OCI-LY1 (cell line): ENCODE data around the gene VTCN1.

Source experiments
- EZH2 ChIP-seq: fragments of 200-600 bp; sonication (generic), shearing (Covaris generic); IDR thresholded peaks from 2 replicates; pipeline ENCODE4 v1.8.0; 2017; ENCODE audit warnings: borderline replicate concordance, mixed run types, mild to moderate bottlenecking, antibody characterized with exemption, low read length, moderate library complexity, mixed read lengths
- TF ChIP-seq, protein P1 (sequence below): fragments of 200-600 bp; sonication (generic), shearing (Covaris generic); IDR thresholded peaks from 2 replicates; pipeline ENCODE4 v1.5.1; 2017; ENCODE audit warnings: mild to moderate bottlenecking, antibody characterized with exemption, low read length, moderate library complexity, mixed read lengths

DNA sequence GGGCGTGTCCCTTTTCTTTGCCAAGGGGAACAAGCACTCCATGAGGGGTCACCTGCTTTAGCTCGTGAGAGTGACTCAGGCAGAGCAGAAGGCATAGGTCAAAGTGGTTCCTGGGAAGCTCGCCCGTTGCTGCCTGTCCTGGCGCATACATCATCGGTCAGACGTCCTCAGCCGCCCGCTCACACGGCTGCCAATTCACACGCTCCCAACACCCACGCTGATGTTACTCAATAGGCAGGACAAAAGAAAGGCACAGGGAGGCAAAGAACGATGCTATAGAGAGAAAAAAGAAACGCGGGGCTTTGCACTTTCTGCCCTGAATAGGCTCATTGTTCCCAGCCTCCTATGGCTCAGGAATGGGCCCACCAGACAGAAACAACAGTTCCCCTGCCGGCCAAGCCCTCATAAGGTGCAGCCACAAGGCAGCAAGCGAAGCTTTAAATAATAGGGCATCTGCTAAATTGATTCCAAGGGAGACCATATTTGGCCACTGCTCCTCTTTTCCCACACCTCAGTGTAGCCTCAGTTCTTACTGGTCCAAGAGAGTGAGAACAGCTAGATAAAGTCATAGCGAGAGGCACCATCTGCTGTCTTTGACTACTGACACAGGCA is 38.7 kb downstream of the VTCN1 start:
- TF ChIP-seq, protein P1, sequence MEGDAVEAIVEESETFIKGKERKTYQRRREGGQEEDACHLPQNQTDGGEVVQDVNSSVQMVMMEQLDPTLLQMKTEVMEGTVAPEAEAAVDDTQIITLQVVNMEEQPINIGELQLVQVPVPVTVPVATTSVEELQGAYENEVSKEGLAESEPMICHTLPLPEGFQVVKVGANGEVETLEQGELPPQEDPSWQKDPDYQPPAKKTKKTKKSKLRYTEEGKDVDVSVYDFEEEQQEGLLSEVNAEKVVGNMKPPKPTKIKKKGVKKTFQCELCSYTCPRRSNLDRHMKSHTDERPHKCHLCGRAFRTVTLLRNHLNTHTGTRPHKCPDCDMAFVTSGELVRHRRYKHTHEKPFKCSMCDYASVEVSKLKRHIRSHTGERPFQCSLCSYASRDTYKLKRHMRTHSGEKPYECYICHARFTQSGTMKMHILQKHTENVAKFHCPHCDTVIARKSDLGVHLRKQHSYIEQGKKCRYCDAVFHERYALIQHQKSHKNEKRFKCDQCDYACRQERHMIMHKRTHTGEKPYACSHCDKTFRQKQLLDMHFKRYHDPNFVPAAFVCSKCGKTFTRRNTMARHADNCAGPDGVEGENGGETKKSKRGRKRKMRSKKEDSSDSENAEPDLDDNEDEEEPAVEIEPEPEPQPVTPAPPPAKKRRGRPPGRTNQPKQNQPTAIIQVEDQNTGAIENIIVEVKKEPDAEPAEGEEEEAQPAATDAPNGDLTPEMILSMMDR: no peak
- no peak for TF ChIP-seq EZH2
